HepG2 (cell line): ENCODE results near the gene MIA. TPM values are rescaled to one million over a fixed set of nuclear protein-coding genes. Genes with fewer than 3 reads are reported as not detected.
A peak's percentile ranks its signal among the peaks of the same experiment; 100 is the strongest.

Experiments used
- EZH2 ChIP-seq: conservative IDR thresholded peaks from 2 replicates; pipeline ENCODE4 v1.6.1; 2012; ENCODE audit warnings: mild to moderate bottlenecking, low read depth, low read length, moderate library complexity
- GATA4 ChIP-seq: sonication (generic); IDR thresholded peaks from 2 replicates; pipeline ENCODE4 v1.6.1; 2016; ENCODE audit warnings: antibody characterized with exemption, low read depth, borderline replicate concordance
- HMG20A ChIP-seq: IDR thresholded peaks from 2 replicates; pipeline ENCODE4 v1.6.1; 2016; ENCODE audit warnings: borderline replicate concordance
- KAT8 ChIP-seq: IDR thresholded peaks from 2 replicates; pipeline ENCODE4 v1.6.1; 2016; ENCODE audit warnings: missing genetic modification reagents, missing compliant biosample characterization
- PATZ1 ChIP-seq: sonication (generic); formaldehyde crosslinking; IDR thresholded peaks from 2 replicates; pipeline ENCODE4 v1.4.0; 2020; ENCODE audit warnings: missing genetic modification reagents
- PAXIP1 ChIP-seq: sonication (generic); formaldehyde crosslinking; conservative IDR thresholded peaks from 2 replicates; pipeline ENCODE4 v1.4.0; 2020; ENCODE audit warnings: mild to moderate bottlenecking, missing genetic modification reagents, moderate library complexity
- SRF ChIP-seq: IDR thresholded peaks from 2 replicates; pipeline ENCODE4 v1.6.1; 2011; ENCODE audit warnings: mild to moderate bottlenecking, low read depth, low read length, moderate library complexity
- TMF1 ChIP-seq: sonication (generic); formaldehyde crosslinking; IDR thresholded peaks from 2 replicates; pipeline ENCODE4 v1.8.1; 2022; ENCODE audit warnings: low read depth, missing genetic modification reagents
- XRCC5 ChIP-seq: fragments of 200-400 bp; formaldehyde crosslinking; optimal IDR thresholded peaks from 2 replicates; pipeline ENCODE3; 2017; ENCODE audit warnings: mild to moderate bottlenecking, low read length
- YEATS4 ChIP-seq: sonication (generic); formaldehyde crosslinking; IDR thresholded peaks from 2 replicates; pipeline ENCODE4 v1.4.0; 2020; ENCODE audit warnings: missing genetic modification reagents, borderline replicate concordance
- ZBTB33 ChIP-seq: sonication (generic); formaldehyde crosslinking; IDR thresholded peaks from 2 replicates; pipeline ENCODE4 v1.4.0; 2020; ENCODE audit warnings: missing genetic modification reagents
- ZBTB37 ChIP-seq: sonication (generic); formaldehyde crosslinking; IDR thresholded peaks from 2 replicates; pipeline ENCODE4 v1.4.0; 2020; ENCODE audit warnings: mild to moderate bottlenecking, missing genetic modification reagents
- ZBTB44 ChIP-seq: sonication (generic); formaldehyde crosslinking; IDR thresholded peaks from 2 replicates; pipeline ENCODE4 v1.4.0; 2020; ENCODE audit warnings: missing genetic modification reagents
- ZNF143 ChIP-seq: sonication (generic); formaldehyde crosslinking; IDR thresholded peaks from 2 replicates; pipeline ENCODE4 v1.4.0; 2020; ENCODE audit warnings: missing genetic modification reagents
- ZNF33B ChIP-seq: sonication (generic); formaldehyde crosslinking; IDR thresholded peaks from 2 replicates; pipeline ENCODE4 v1.5.1; 2020; ENCODE audit warnings: mild to moderate bottlenecking, missing genetic modification reagents
- ZNF883 ChIP-seq: sonication (generic); formaldehyde crosslinking; IDR thresholded peaks from 2 replicates; pipeline ENCODE4 v1.5.1; 2020; ENCODE audit warnings: mild to moderate bottlenecking, missing genetic modification reagents; ENCODE audit errors: not compliant biosample characterization
- polyA plus RNA-seq, 8 experiments: library from polyadenylated mRNA; depleted of rRNA in 3 of 8; stranded (reverse) in 7 of 8; unstranded in 1 of 8; fragments of >200 nt; fragmentation: Illumina TruSeq in 4 of 8; extraction: Trizol in 4 of 8; gene quantifications; 2 replicates each; pipeline versions ENCODE4 v1.2.1 to v1.2.3, GENCODE V29; 2011 to 2016; ENCODE audit warnings: low read depth in 4 of 8, missing spikeins in 1 of 8, mixed read lengths in 1 of 8; ENCODE audit not compliant: insufficient read depth in 1 of 8
- total RNA-seq, 5 experiments: library from RNA; depleted of rRNA; stranded (reverse); fragments of >200 nt; fragmentation: Illumina TruSeq; extraction: Trizol; gene quantifications; 2 replicates each; pipeline ENCODE4 v1.2.3, GENCODE V29; 2016; ENCODE audit warnings: low read depth in 1 of 5

Gene MIA
- total and polyA plus RNA-seq, 2 of the 13 experiments (the other 11 are each of a cell fraction or from before 2014, with no cell fraction given): 0.61 TPM; not detected in 1

- peak; percentile 88 for TF ChIP-seq PATZ1 (CRISPR knock-in tag)
- no peak for TF ChIP-seq ZNF883 (CRISPR knock-in tag)
- TF ChIP-seq HMG20A (CRISPR knock-in tag): no peak
- TF ChIP-seq ZBTB44 (CRISPR knock-in tag): no peak
- TF ChIP-seq EZH2: no peak
- TF ChIP-seq ZBTB33 (CRISPR knock-in tag): no peak
- no peak for TF ChIP-seq ZNF143
- no peak for TF ChIP-seq SRF
- TF ChIP-seq ZNF33B (CRISPR knock-in tag): no peak
- no peak for TF ChIP-seq YEATS4 (CRISPR knock-in tag)
- TF ChIP-seq PAXIP1 (CRISPR knock-in tag): peak; percentile 12; the same call in 1 of the 2 replicates
- TF ChIP-seq TMF1: 0 out of 2 replicates have a peak, but pooled peaks have one; percentile 37
- no peak for TF ChIP-seq KAT8 (CRISPR knock-in tag)
- no peak for TF ChIP-seq ZBTB37 (CRISPR knock-in tag)
- no peak for TF ChIP-seq GATA4
- TF ChIP-seq XRCC5: peak; percentile 52
- TF ChIP-seq, all 625 proteins: peak for 65
These were observed 23.6 kb downstream of the MIA start, which contains the start of gene EGLN2 (continued) for GRCh38 chr19:40798683-40799557.
